ENCODE data around the gene TMEM272.

Gene TMEM272

GRCh38 chr13:51832471-51833152 lies 12.4 kb downstream of the TMEM272 start:
- Mint-ChIP-seq H3K4me1 (peaks cover 6% of the 10 kb centered on the region), H3K27ac (no peak overlapping the region), H3K9me3 (no peaks in the 10 kb centered on the region), H3K36me3 (ENCODE audit: low read depth) (no peaks in the 10 kb centered on the region), H3K27me3 (ENCODE audit: low read depth) (peaks cover 27% of the 10 kb centered on the region), H3K4me3 (no peak overlapping the region)
- TF ChIP-seq, protein P1, sequence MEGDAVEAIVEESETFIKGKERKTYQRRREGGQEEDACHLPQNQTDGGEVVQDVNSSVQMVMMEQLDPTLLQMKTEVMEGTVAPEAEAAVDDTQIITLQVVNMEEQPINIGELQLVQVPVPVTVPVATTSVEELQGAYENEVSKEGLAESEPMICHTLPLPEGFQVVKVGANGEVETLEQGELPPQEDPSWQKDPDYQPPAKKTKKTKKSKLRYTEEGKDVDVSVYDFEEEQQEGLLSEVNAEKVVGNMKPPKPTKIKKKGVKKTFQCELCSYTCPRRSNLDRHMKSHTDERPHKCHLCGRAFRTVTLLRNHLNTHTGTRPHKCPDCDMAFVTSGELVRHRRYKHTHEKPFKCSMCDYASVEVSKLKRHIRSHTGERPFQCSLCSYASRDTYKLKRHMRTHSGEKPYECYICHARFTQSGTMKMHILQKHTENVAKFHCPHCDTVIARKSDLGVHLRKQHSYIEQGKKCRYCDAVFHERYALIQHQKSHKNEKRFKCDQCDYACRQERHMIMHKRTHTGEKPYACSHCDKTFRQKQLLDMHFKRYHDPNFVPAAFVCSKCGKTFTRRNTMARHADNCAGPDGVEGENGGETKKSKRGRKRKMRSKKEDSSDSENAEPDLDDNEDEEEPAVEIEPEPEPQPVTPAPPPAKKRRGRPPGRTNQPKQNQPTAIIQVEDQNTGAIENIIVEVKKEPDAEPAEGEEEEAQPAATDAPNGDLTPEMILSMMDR (IDR thresholded peaks at IDR 0.05; ENCODE audit: unreplicated experiment in 3 of 3), result no peak

DNA sequence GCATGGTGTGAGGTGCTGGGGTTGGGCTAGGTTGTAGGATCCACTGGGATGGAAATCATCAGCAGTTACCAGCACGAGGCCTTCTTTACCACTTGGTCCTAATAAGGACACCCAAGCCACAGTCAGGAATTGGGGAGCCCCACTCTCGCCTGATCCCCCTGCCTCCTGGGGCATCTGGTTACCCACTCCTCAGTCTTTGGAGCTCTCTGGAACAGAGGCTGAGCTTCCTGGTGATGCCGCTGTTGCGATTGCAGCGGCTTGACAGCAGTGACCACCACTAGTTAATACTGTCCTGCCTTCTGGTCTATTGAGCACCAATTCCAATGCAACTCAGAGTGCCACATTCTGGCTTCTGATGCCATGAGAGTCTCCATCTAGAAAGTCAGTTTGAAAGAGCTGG lies 13.5 kb downstream of the TMEM272 start:
- H3K4me3 Mint-ChIP-seq, result no peak overlapping the region
- H3K36me3 Mint-ChIP-seq (ENCODE audit: low read depth), result no peaks in the 10 kb centered on the region
- peaks cover 28% of the 10 kb centered on the region for H3K27me3 Mint-ChIP-seq (ENCODE audit: low read depth)
- H3K27ac Mint-ChIP-seq, result no peak overlapping the region
- peaks cover 13% of the 10 kb centered on the region for H3K4me1 Mint-ChIP-seq
- TF ChIP-seq, protein P1 (IDR thresholded peaks at IDR 0.05; ENCODE audit: unreplicated experiment in 3 of 3), result no peak
- no peaks in the 10 kb centered on the region for H3K9me3 Mint-ChIP-seq

- TF ChIP-seq, protein P1 (IDR thresholded peaks at IDR 0.05; ENCODE audit: unreplicated experiment in 3 of 3), result no peak
- H3K4me3 Mint-ChIP-seq, result no peak overlapping the region
- H3K27me3 Mint-ChIP-seq (ENCODE audit: low read depth), result peaks cover 28% of the 10 kb centered on the region
- H3K9me3 Mint-ChIP-seq, result no peaks in the 10 kb centered on the region
- no peaks in the 10 kb centered on the region for H3K36me3 Mint-ChIP-seq (ENCODE audit: low read depth)
- peaks cover 14% of the 10 kb centered on the region for H3K4me1 Mint-ChIP-seq
- no peak overlapping the region for H3K27ac Mint-ChIP-seq
Observed at GRCh38 chr13:51829568-51829899, 15.4 kb downstream of the TMEM272 start.

DNA sequence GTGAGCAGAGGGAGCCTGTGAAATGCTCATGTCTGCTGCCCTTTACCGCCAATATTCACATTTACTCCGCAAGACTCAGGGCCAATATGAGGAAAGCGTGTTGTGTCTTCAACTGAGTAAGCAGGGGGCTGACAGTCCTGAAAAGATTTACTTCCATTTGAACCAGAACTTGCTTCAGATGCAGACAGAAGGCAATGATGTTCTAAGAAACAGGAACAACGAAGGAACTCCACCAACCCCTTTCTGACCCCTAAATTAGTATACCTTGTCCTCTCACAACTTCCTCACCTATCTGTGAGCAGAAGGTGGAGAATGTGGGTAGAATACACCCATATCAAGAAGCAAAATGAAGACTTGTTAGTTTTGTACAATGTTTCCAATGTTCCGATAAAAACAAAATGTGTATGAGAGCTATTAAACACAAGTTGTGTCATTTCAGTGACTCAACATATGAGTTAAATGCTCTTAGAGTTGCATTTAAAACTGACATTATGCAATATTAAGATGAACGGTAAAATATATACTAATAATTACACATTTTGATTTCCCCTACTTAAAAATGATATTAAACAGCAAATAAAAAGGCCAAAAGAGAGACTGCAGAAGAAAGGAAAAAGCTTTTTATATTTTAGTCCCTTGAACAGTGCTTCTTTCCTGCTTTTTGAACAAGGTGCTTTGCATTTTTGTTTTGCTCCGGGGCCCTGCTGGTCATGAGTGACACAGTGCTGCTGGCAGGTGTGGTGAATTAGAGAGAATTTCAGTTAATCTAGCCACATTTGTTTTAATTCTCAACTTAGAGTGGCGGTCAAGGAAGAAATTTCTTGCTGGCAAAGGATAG lies 16.0 kb downstream of the TMEM272 start:
- TF ChIP-seq, protein P1 (IDR thresholded peaks at IDR 0.05; ENCODE audit: unreplicated experiment in 3 of 3), result no peak
- Mint-ChIP-seq H3K9me3 (no peaks in the 10 kb centered on the region), H3K36me3 (ENCODE audit: low read depth) (no peaks in the 10 kb centered on the region), H3K4me1 (peaks cover 16% of the 10 kb centered on the region), H3K27ac (no peak overlapping the region), H3K4me3 (no peak overlapping the region), H3K27me3 (ENCODE audit: low read depth) (peaks cover 28% of the 10 kb centered on the region)

- TF ChIP-seq, protein P1 (IDR thresholded peaks at IDR 0.05; ENCODE audit: unreplicated experiment in 3 of 3), result no peak
- Mint-ChIP-seq H3K9me3 (no peaks in the 10 kb centered on the region), H3K27ac (no peak overlapping the region), H3K36me3 (ENCODE audit: low read depth) (no peaks in the 10 kb centered on the region), H3K27me3 (ENCODE audit: low read depth) (peaks cover 22% of the 10 kb centered on the region), H3K4me3 (no peak overlapping the region), H3K4me1 (peaks cover 20% of the 10 kb centered on the region)
Observed at GRCh38 chr13:51827254-51827653, 17.7 kb downstream of the TMEM272 start.

Measured in nephron (organoid).